ENCODE data around the gene PRAMEF6.
"Not testable (repeated sequence)": the region's sequence is repeated elsewhere in the genome, so short reads cannot be mapped to it uniquely, and the experiment has no call there.

Gene PRAMEF6

DNA sequence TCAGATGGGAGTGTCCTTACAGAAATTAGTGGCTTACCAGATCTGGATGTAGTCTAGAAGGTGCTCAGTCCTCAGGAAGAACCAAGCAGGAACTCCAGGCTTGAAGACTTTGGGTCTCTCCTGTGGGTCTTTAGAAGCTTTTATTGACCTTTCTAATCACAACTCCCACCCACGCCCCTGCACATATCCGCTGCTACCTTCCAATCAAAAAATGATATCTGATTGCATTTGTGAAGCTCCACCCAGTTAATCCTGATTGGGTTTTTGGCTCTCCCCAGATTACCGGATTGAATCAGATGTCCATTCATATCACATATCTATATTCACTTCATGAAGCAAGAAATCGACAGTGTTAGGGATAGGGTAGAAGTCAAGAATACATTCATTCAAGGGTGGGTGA is at the start of gene PRAMEF6:
Gene PRAMEF6, minus strand, starts transcription at position 101 of the 400 bp plus-strand sequence. CDS start 5,062 bp downstream, outside the sequence.
- DNase-seq: not testable (repeated sequence)

DNA sequence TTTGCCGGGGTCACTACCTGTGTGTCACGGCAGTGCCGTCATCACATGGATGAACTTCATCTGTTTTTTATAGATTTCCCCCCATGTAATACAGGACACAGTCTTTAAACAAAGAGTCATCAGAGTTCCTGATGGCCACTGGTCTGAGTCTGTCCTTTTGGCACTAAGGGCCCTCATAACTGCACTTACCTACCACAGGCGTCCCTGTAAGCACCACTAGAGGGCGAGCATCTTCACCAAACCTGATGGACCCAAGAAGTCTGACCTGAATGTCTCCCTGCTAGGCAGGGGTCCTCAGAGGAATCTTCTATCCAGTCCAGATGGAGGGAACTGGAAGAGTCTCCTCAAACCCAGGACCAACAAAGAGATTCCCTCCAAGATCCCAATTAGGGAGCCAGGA is 23.0 kb downstream of the PRAMEF6 start:
- not testable (repeated sequence) for DNase-seq

- not testable (repeated sequence) for DNase-seq
These were observed 25.6 kb downstream of the PRAMEF6 start for GRCh38 chr1:12921749-12922148.

DNA sequence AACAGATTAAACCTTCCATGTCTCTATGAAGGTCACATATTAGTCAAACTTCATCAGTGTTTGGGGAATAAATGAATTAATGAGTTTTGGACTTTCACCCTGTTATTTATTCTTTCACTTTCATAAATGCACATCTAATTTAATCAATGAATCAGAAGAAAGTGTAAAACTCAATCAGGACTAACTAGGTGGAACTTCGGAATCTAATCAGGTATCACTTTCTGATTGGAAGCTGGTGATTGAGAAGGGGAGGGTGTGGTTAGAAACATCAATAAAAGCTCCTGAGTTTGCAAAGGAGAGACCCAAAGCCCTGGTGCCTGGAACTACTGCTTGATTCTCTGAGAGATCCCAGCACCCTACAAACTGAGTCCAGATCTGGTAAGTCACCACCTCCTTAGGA is 31.1 kb downstream of the PRAMEF6 start, which contains the start of gene PRAMEF7:
Gene PRAMEF7, plus strand, starts transcription at position 301 of the 400 bp plus-strand sequence. CDS start 1,083 bp downstream, outside the sequence.
- not testable (repeated sequence) for DNase-seq

DNA sequence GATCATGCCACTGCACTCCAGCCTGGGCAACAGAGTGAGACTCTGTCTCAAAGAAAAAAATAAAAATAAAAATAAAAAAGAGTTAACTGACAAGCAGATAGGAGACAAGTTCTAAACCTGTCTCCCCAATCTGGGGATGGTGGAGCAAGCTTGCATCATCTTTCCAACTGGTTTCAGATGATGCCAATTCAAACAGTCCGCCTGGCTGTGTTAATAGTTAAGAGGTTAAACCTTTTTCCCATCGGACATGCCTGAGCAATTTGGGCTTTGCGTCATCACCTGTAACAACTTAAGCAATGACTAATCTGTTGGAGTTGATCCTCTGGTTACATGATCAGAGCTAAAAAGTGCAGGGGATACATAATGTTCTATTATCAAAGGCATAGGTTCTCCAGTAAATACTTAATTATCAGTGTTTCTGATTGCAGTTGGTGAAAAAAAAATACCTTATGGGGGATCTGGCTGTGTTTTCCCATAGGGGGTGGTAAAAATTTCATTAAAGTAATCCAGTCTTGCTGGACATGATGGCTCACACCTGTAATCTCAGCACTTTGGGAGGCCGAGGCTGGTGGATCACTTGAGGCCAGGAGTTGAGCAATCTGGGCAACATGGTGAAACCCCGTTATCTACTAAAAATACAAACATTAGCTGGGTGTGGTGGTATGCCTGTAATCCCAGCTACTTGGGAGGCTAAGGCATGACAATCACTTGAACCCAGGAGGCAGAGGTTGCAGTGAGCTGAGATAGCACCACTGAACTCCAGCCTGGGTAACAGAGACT is 43.4 kb downstream of the PRAMEF6 start:
- not testable (repeated sequence) for DNase-seq

DNA sequence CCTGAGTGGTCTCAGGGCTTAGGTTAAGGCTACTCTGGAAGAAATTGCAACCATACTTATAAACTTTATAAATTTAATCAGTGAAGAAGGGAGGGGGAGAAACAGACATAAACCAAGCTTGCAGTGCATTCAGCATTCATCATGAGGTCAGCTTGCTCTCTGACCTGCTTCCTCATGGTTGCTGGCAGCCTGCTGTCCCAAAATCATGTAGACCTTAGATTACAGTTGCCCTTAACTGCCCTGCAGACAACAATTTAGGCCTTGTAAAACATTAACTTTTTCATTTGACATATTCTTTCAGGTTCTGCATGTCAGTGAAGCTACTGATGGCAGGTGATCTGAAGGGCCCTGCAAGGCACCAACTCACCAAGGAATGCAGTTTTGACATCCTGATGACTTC is 48.2 kb downstream of the PRAMEF6 start:
- not testable (repeated sequence) for DNase-seq

- not testable (repeated sequence) for DNase-seq
These were observed 49.2 kb downstream of the PRAMEF6 start, which contains the start of gene PRAMEF10 for GRCh38 chr1:12898170-12898569. PRAMEF10 (minus strand) TSS chr1:12898270; CDS start chr1:12895847, 2,423 bp downstream.

Measured in NCI-H1417 (cell line).